ENCODE results near the gene ODC1. TPM values are rescaled to one million over a fixed set of nuclear protein-coding genes. Genes with fewer than 3 reads are reported as not detected.

ODC1 gene
- polyA plus RNA-seq, 1 donor (not counting 4 experiments of a cell fraction or from before 2014, with no cell fraction given), result 637 TPM

GRCh38 chr2:10453905-10454298 lies 5.8 kb upstream of the ODC1 start:
- H3K27ac ChIP-seq (ENCODE audit: control insufficient read depth, insufficient read depth, low read length), result peak overlapping the region; percentile 67
- H4K20me1 ChIP-seq (ENCODE audit: control insufficient read depth, extremely low read depth, insufficient read depth, low read length), result no peaks in the 10 kb centered on the region
- dilution Hi-C loops (cut with MboI; ENCODE audit: extremely low pct_ligation_motif_present, low sequenced_read_pairs), result no loop called here
- H3K9me1 ChIP-seq (ENCODE audit: control insufficient read depth, extremely low read depth, insufficient read depth, low read length), result no peaks in the 10 kb centered on the region
- H3K36me3 ChIP-seq (ENCODE audit: control insufficient read depth in 2 of 2, extremely low read depth in 1 of 2, insufficient read depth in 2 of 2, low read length in 2 of 2), result no peaks in the 10 kb centered on the region
- H3K79me2 ChIP-seq (ENCODE audit: control insufficient read depth, insufficient read depth, low read length), result no peaks in the 10 kb centered on the region
- FAIRE-seq (no peak), DNase-seq (ENCODE audit: low read depth, low spot score) (no peak)
- peaks cover 50% of the 10 kb centered on the region for H3K4me1 ChIP-seq (ENCODE audit: control insufficient read depth, extremely low read depth, insufficient read depth, low read length)
- no peaks in the 10 kb centered on the region for H3K27me3 ChIP-seq (ENCODE audit: control insufficient read depth, extremely low read depth, insufficient read depth, low read length)
- no peak overlapping the region for H3K4me3 ChIP-seq (ENCODE audit: control insufficient read depth in 2 of 3, extremely low read depth in 1 of 3, insufficient read depth in 2 of 3, low read depth in 1 of 3, low read length in 3 of 3)
- peak overlapping the region; percentile 60 for H3K4me2 ChIP-seq (ENCODE audit: control insufficient read depth, extremely low read depth, insufficient read depth, low read depth, low read length)
- no peak for TF ChIP-seq CTCF (optimal IDR thresholded peaks at IDR 0.05 in 1 of 3, IDR thresholded peaks at IDR 0.05 in 1 of 3, conservative IDR thresholded peaks at IDR 0.05 in 1 of 3; ENCODE audit: extremely low read depth in 1 of 3, insufficient read depth in 2 of 3, low read length in 3 of 3)
- no peak for TF ChIP-seq EZH2 (IDR thresholded peaks at IDR 0.05; ENCODE audit: low read length)
- peak overlapping the region; percentile 68 for H3K9ac ChIP-seq (ENCODE audit: control insufficient read depth, extremely low read depth, insufficient read depth, low read length)
- H2AFZ ChIP-seq (ENCODE audit: control insufficient read depth, low read length), result no peak overlapping the region
- H3K9me3 ChIP-seq (ENCODE audit: control insufficient read depth, low read depth, low read length), result no peaks in the 10 kb centered on the region

GRCh38 chr2:10452956-10453904 lies 5.1 kb upstream of the ODC1 start:
- Histone ChIP-seq H3K4me2 (ENCODE audit: control insufficient read depth, extremely low read depth, insufficient read depth, low read depth, low read length) (peak overlapping the region; percentile 60), H2AFZ (ENCODE audit: control insufficient read depth, low read length) (no peak overlapping the region), H3K9me1 (ENCODE audit: control insufficient read depth, extremely low read depth, insufficient read depth, low read length) (no peaks in the 10 kb centered on the region), H3K36me3 (ENCODE audit: control insufficient read depth in 2 of 2, extremely low read depth in 1 of 2, insufficient read depth in 2 of 2, low read length in 2 of 2) (no peaks in the 10 kb centered on the region), H3K27me3 (ENCODE audit: control insufficient read depth, extremely low read depth, insufficient read depth, low read length) (no peaks in the 10 kb centered on the region), H3K27ac (ENCODE audit: control insufficient read depth, insufficient read depth, low read length) (peak overlapping the region; percentile 84), H3K9me3 (ENCODE audit: control insufficient read depth, low read depth, low read length) (no peaks in the 10 kb centered on the region), H3K4me3 (ENCODE audit: control insufficient read depth in 2 of 3, extremely low read depth in 1 of 3, insufficient read depth in 2 of 3, low read depth in 1 of 3, low read length in 3 of 3) (peak overlapping the region in 1 of 3 experiments; percentile 12), H3K4me1 (ENCODE audit: control insufficient read depth, extremely low read depth, insufficient read depth, low read length) (peaks cover 49% of the 10 kb centered on the region), H4K20me1 (ENCODE audit: control insufficient read depth, extremely low read depth, insufficient read depth, low read length) (no peaks in the 10 kb centered on the region), H3K9ac (ENCODE audit: control insufficient read depth, extremely low read depth, insufficient read depth, low read length) (peak overlapping the region; percentile 68), H3K79me2 (ENCODE audit: control insufficient read depth, insufficient read depth, low read length) (no peaks in the 10 kb centered on the region)
- TF ChIP-seq CTCF (optimal IDR thresholded peaks at IDR 0.05 in 1 of 3, IDR thresholded peaks at IDR 0.05 in 1 of 3, conservative IDR thresholded peaks at IDR 0.05 in 1 of 3; ENCODE audit: extremely low read depth in 1 of 3, insufficient read depth in 2 of 3, low read length in 3 of 3), result no peak
- no peak for TF ChIP-seq EZH2 (IDR thresholded peaks at IDR 0.05; ENCODE audit: low read length)
- no peak for DNase-seq (ENCODE audit: low read depth, low spot score)
- FAIRE-seq, result peak; percentile 23
- dilution Hi-C loops (cut with MboI; ENCODE audit: extremely low pct_ligation_motif_present, low sequenced_read_pairs), result no loop called here
